ENCODE results near the gene ALKBH3. TPM values are rescaled to one million over a fixed set of nuclear protein-coding genes. Genes with fewer than 3 reads are reported as not detected.

Gene ALKBH3
- total RNA-seq, 8 experiments from 2014 or later: 4.8 to 44.0 (median 22.0) TPM

DNA sequence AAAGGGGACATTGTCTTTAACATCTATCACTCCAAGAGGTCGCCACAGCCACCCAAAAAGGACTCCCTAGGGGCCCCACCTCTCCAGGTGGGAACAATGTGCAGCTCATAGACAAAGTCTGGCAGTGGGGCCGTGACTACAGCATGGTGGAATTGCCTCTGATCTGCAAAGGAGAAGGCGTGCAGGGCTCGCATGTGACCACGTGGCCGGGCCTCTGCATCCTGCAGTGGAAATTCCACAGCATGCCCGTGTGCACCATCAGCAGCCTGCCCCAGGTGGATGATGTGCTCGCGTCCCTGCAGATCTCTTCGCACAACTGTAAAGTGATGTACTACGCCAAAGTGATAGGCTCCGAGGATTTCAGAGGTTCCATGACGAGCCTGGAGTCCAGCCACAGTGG is 18.5 kb downstream of the ALKBH3 start:
- WGBS, 10 experiments: 0 to 100% (median 83%) methylated on average over 1 to 6 of the region's 13 CpGs; no CpG with 5 or more reads in 3 of the 10 experiments
- ATAC-seq (replicated peaks in 6 of 8): no peak
- in situ Hi-C loops (cut with MboI; ENCODE audit: low pct_unique_long_range_greater_than_20kb in 2 of 9, low sequenced_read_pairs in 9 of 9, unreplicated experiment in 9 of 9): loop anchor here in 4 of 9 experiments (10.0 to 25.0 kb wide), 3 partner anchors 136 to 163 kb away; partner anchors contain the start of genes ACCSL (in 2 of the 4) and ACCS (in 1 of the 4)
- H3K4me1 ChIP-seq (replicated peaks in 1 of 2): no peaks in the 10 kb centered on the region
- H3K4me3 ChIP-seq: no peak overlapping the region
- H3K27ac ChIP-seq: no peak overlapping the region

- H3K4me1 ChIP-seq (replicated peaks in 1 of 2): peaks cover 13 to 14% of the 10 kb centered on the region in 2 donors
- WGBS, 10 experiments: 83 to 100% (median 91%) methylated on average over 1 to 4 of the region's 4 CpGs; no CpG with 5 or more reads in 1 of the 10 experiments
- in situ Hi-C loops (cut with MboI; ENCODE audit: low pct_unique_long_range_greater_than_20kb in 2 of 9, low sequenced_read_pairs in 9 of 9, unreplicated experiment in 9 of 9): loop anchor here in 3 of 9 experiments (25.0 kb wide), 1 partner anchor 136 kb away; the partner anchor contains the start of gene ACCSL (in 3 of the 3)
- ATAC-seq (replicated peaks in 6 of 8): no peak
- no peak overlapping the region for H3K4me3 ChIP-seq
- H3K27ac ChIP-seq: no peak overlapping the region
Measured at GRCh38 chr11:43901551-43901950, 20.9 kb downstream of the ALKBH3 start.

DNA sequence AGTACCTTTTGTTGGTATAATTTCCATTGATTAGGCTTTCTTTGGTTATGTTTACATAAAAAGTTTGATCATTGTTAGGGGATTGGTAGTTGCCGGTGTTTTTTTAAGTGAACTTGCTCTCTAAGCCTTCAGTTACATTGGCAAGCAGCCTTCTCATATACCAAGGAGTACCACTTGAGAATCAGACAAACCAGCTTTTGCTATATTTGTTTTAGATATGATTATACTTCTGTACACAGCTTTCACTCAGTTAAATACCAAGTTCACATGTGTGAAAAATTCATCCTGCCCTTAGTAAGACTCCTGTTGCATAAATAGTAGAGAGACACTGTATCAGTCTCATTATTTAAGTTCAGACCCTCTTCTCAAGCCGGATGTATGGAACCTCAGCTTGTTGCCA is 22.4 kb downstream of the ALKBH3 start:
- ATAC-seq (replicated peaks in 6 of 8): no peak
- Histone ChIP-seq H3K27ac (no peak overlapping the region), H3K4me3 (no peak overlapping the region), H3K4me1 (replicated peaks in 1 of 2) (peaks cover 13 to 14% of the 10 kb centered on the region in 2 donors)
- in situ Hi-C loops (cut with MboI; ENCODE audit: low pct_unique_long_range_greater_than_20kb in 2 of 9, low sequenced_read_pairs in 9 of 9, unreplicated experiment in 9 of 9): loop anchor here in 3 of 9 experiments (25.0 kb wide), 1 partner anchor 134 kb away; the partner anchor contains the start of gene ACCSL (in 3 of the 3)
- WGBS, 10 experiments: 71 to 100% (median 100%) methylated on average over 1 to 2 of the region's 2 CpGs; no CpG with 5 or more reads in 1 of the 10 experiments

DNA sequence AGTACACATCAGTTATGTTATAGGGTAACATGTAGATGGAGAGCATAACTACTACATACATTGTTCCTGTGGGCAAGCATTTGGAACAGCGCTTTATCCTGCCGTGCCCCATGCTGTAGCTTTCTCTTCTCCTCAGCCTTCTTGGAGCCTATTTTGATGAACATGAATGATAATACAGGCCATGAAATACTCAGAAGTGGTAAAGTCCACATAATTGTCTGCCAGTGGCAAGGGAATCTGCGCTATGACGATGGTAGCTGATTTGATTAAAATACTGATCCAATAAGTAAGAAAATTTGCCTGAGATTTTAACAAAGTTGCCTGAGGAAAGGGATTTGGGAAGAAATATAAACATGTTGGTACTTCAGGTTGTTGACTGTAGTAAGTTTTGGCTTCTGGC is 23.3 kb downstream of the ALKBH3 start:
- 70 to 100% (median 100%) methylated on average over 2 to 3 of the region's 4 CpGs; no CpG with 5 or more reads in 3 of the 10 experiments for WGBS, 10 experiments
- H3K27ac ChIP-seq: no peak overlapping the region
- peaks cover 13 to 14% of the 10 kb centered on the region in 2 donors for H3K4me1 ChIP-seq (replicated peaks in 1 of 2)
- no peak overlapping the region for H3K4me3 ChIP-seq
- in situ Hi-C loops (cut with MboI; ENCODE audit: low pct_unique_long_range_greater_than_20kb in 2 of 9, low sequenced_read_pairs in 9 of 9, unreplicated experiment in 9 of 9): loop anchor here in 3 of 9 experiments (25.0 kb wide), 1 partner anchor 133 kb away; the partner anchor contains the start of gene ACCSL (in 3 of the 3)
- no peak for ATAC-seq (replicated peaks in 6 of 8)

DNA sequence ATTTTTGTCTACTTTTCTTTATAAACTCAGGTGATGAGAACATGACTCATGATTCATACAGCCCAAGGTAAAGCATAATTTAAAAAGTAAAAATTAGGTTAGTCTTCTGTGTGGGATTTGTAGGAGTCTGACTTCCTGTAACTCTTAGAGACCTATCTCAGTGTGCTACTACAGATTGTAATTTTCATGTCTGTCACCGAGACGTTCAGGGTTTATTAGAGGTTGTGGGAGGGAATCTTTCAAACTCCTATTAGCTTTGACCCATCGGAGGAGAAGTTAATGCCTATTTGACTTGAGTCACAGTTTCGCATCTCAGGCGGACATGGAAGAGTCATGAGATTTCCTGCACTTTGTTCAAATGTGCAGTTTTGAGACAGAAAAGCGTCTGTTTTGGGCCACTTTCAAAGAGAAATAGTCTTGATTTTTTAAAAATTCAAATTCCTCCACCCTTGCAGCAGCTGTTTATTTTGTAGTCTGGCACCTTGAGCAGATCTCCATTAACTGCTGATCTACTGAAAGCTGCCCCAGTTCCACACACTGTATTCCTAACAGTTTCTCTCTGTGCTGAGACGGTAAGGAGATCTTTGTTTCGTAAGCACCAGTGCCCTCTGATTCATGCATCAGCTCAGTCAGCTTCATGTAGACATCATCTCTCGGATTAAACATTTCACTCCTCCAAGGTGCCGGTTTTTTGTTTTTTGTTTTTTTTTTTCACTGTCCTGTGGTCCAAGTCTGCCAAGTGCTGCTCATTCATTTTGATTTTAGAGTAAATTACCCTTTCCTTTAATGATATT is 24.3 kb downstream of the ALKBH3 start:
- WGBS, 10 experiments: 55 to 94% (median 72%) methylated on average over 3 to 10 of the region's 10 CpGs
- Histone ChIP-seq H3K4me3 (no peak overlapping the region), H3K4me1 (replicated peaks in 1 of 2) (peaks cover 13 to 14% of the 10 kb centered on the region in 2 donors), H3K27ac (no peak overlapping the region)
- peak in 5 of 8 experiments; percentile 15 to 83 (median 56) for ATAC-seq (replicated peaks in 6 of 8)
- in situ Hi-C loops (cut with MboI; ENCODE audit: low pct_unique_long_range_greater_than_20kb in 2 of 9, low sequenced_read_pairs in 9 of 9, unreplicated experiment in 9 of 9): loop anchor here in 3 of 9 experiments (25.0 kb wide), 1 partner anchor 132 kb away; the partner anchor contains the start of gene ACCSL (in 3 of the 3)

DNA sequence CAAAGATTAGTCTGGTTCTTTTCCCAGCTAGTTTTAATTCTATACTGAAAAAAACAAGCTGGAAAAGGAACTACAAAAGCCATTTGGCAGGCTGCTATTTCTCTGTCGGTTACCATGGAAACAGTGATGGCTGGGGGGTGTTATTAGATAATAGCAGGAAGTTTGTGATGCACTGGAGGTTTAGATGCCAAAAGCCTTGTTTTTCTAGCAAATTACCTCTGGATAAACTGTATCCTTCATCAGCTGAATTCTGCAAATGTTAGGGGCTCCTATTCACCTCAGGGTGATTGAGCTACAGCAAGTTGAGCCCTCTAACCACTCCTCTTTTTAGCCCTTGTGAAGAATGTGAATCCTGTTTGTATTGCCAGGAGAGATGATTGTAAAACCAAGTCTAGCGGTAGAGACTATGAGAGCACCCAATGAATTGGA is 25.2 kb downstream of the ALKBH3 start:
- Histone ChIP-seq H3K4me1 (replicated peaks in 1 of 2) (peaks cover 13 to 14% of the 10 kb centered on the region in 2 donors), H3K27ac (no peak overlapping the region), H3K4me3 (no peak overlapping the region)
- peak in 4 of 8 experiments; percentile 27 to 68 (median 37) for ATAC-seq (replicated peaks in 6 of 8)
- WGBS, 10 experiments: 20 to 100% (median 83%) methylated on average over 1 to 2 of the region's 2 CpGs; no CpG with 5 or more reads in 1 of the 10 experiments
- in situ Hi-C loops (cut with MboI; ENCODE audit: low pct_unique_long_range_greater_than_20kb in 2 of 9, low sequenced_read_pairs in 9 of 9, unreplicated experiment in 9 of 9): loop anchor here in 3 of 9 experiments (25.0 kb wide), 1 partner anchor 131 kb away; the partner anchor contains the start of gene ACCSL (in 3 of the 3)

- Histone ChIP-seq H3K4me3 (no peak overlapping the region), H3K27ac (no peak overlapping the region), H3K4me1 (replicated peaks in 1 of 2) (peaks cover 13 to 14% of the 10 kb centered on the region in 2 donors)
- ATAC-seq (replicated peaks in 6 of 8): no peak
- 70 to 100% (median 83%) methylated on average over 1 to 4 of the region's 4 CpGs; no CpG with 5 or more reads in 1 of the 10 experiments for WGBS, 10 experiments
- in situ Hi-C loops (cut with MboI; ENCODE audit: low pct_unique_long_range_greater_than_20kb in 2 of 9, low sequenced_read_pairs in 9 of 9, unreplicated experiment in 9 of 9): loop anchor here in 3 of 9 experiments (25.0 kb wide), 1 partner anchor 130 kb away; the partner anchor contains the start of gene ACCSL (in 3 of the 3)
Measured at GRCh38 chr11:43907028-43907975, 26.7 kb downstream of the ALKBH3 start.

- no peak overlapping the region for H3K4me3 ChIP-seq
- in situ Hi-C loops (cut with MboI; ENCODE audit: low pct_unique_long_range_greater_than_20kb in 2 of 9, low sequenced_read_pairs in 9 of 9, unreplicated experiment in 9 of 9): loop anchor here in 3 of 9 experiments (25.0 kb wide), 1 partner anchor 129 kb away; the partner anchor contains the start of gene ACCSL (in 3 of the 3)
- no peak overlapping the region for H3K27ac ChIP-seq
- WGBS, 10 experiments: 92 to 100% (median 100%) methylated on average over 1 to 2 of the region's 2 CpGs; no CpG with 5 or more reads in 2 of the 10 experiments
- peaks cover 13 to 14% of the 10 kb centered on the region in 2 donors for H3K4me1 ChIP-seq (replicated peaks in 1 of 2)
- ATAC-seq (replicated peaks in 6 of 8): no peak
Measured at GRCh38 chr11:43908191-43908590, 27.6 kb downstream of the ALKBH3 start.

DNA sequence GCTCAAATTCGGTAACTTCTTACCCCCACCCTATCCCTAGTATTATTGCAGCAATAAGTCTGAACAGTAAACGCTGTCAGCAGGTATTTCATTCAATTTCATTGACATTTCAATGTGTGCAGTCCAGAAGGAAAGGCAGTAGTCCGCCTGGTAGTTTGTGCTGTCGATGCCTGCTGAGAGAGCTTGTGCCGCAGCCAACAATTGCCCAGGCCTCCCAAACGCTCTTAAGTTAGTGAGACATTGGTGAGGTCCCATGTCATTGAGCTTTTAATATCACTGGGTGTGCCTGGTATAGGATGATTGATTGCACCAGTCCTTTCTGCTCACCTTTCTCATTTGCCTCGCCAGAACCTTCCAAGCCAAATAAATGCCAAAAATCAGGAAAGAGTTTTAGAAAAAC is 28.1 kb downstream of the ALKBH3 start:
- no peak overlapping the region for H3K4me3 ChIP-seq
- no peak overlapping the region for H3K27ac ChIP-seq
- H3K4me1 ChIP-seq (replicated peaks in 1 of 2): peaks cover 13 to 14% of the 10 kb centered on the region in 2 donors
- WGBS, 10 experiments: 29 to 96% (median 82%) methylated on average over 1 to 7 of the region's 7 CpGs; no CpG with 5 or more reads in 1 of the 10 experiments
- in situ Hi-C loops (cut with MboI; ENCODE audit: low pct_unique_long_range_greater_than_20kb in 2 of 9, low sequenced_read_pairs in 9 of 9, unreplicated experiment in 9 of 9): loop anchor here in 3 of 9 experiments (25.0 kb wide), 1 partner anchor 129 kb away; the partner anchor contains the start of gene ACCSL (in 3 of the 3)
- no peak for ATAC-seq (replicated peaks in 6 of 8)

DNA sequence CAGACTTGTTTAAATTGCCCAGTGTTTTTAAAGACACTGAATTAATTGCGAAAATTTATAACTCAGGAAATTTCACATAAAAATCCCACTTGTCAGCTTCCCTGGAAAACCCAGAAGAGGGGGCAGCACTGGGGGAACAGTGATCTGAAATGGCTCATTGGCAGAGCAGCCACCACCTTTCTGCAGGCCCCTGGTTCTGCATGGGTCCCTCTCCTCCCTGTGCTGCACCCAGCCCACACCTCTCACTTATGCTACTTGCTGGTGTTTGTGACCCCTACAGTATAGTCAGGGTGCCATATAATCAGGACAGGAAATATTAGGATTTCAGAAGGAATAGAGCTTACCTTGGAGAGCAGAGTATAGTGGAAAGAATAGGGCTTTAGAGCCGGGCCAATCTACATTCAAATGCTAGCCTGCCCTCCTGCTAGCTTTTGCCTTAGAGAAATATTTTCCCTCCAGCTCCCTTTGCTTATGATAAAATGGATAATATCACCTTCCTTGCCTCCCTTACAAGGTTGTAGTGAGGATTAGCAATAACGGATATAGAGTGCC is 33.3 kb downstream of the ALKBH3 start:
- Histone ChIP-seq H3K4me3 (no peak overlapping the region), H3K4me1 (replicated peaks in 1 of 2) (no peaks in the 10 kb centered on the region), H3K27ac (no peak overlapping the region)
- 43 to 100% (median 63%) methylated on average over 1 to 3 of the region's 3 CpGs; no CpG with 5 or more reads in 1 of the 10 experiments for whole genome bisulfite sequencing, 10 experiments
- no peak for ATAC-seq (replicated peaks in 6 of 8)
- in situ Hi-C loops (cut with MboI; ENCODE audit: low pct_unique_long_range_greater_than_20kb in 2 of 9, low sequenced_read_pairs in 9 of 9, unreplicated experiment in 9 of 9): loop anchor here in 3 of 9 experiments (25.0 kb wide), 1 partner anchor 123 kb away; the partner anchor contains the start of gene ACCSL (in 3 of the 3)

- H3K4me1 ChIP-seq (replicated peaks in 1 of 2): peaks cover 0 to 4% of the 10 kb centered on the region in 2 donors
- 80 to 100% (median 92%) methylated on average over 1 of the region's 1 CpG; no CpG with 5 or more reads in 1 of the 10 experiments for WGBS, 10 experiments
- ATAC-seq (replicated peaks in 6 of 8): no peak
- no peak overlapping the region for H3K27ac ChIP-seq
- in situ Hi-C loops (cut with MboI; ENCODE audit: low pct_unique_long_range_greater_than_20kb in 2 of 9, low sequenced_read_pairs in 9 of 9, unreplicated experiment in 9 of 9): loop anchor here in 3 of 9 experiments (25.0 kb wide), 1 partner anchor 123 kb away; the partner anchor contains the start of gene ACCSL (in 3 of the 3)
- H3K4me3 ChIP-seq: no peak overlapping the region
Measured at GRCh38 chr11:43914466-43914865, 33.8 kb downstream of the ALKBH3 start.

Data from motor neuron (in vitro differentiated cells).